Measurements from ENCODE around the gene GRM1.

GRM1 gene

DNA sequence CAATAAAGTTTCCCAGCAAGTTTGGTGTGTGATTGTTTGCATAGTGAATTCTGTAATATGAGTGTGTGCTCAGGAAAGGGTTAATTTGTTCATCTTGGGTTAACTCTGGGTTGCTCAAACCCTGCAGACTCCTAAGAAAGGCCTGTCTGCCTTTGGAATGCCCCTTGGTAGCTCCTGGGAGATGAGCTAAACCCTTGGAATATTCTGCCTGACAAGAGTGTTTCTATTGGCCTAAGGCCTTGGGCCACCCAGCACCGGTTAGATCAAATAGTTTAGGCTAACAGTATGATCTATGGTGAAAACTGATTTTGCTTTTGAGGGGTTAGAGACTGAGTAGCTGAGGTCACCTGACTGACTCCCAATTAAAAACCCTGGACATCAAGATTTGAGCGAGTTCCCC lies 248.3 kb downstream of the GRM1 start:
- Histone ChIP-seq H3K27ac (no peak overlapping the region), H3K9ac (ENCODE audit: insufficient read length) (no peak overlapping the region), H3K36me3 (ENCODE audit: insufficient read depth, low read length) (no peaks in the 10 kb centered on the region), H3K9me3 (ENCODE audit: low read depth, low read length) (no peaks in the 10 kb centered on the region), H3K4me3 (no peak overlapping the region)
- DNase-seq (ENCODE audit: low read depth, low spot score), result no peak
- TF ChIP-seq FOXP2 (optimal IDR thresholded peaks at IDR 0.05; ENCODE audit: control extremely low read depth, extremely low read length, insufficient read depth) (no peak), POLR2AphosphoS5 (IDR thresholded peaks at IDR 0.05; ENCODE audit: borderline replicate concordance, low read depth, low read length) (no peak), EZH2 (IDR thresholded peaks at IDR 0.05) (no peak)

GRCh38 chr6:146281651-146282362 lies 252.9 kb downstream of the GRM1 start:
- Histone ChIP-seq H3K9ac (ENCODE audit: insufficient read length) (no peak overlapping the region), H3K36me3 (ENCODE audit: insufficient read depth, low read length) (no peaks in the 10 kb centered on the region), H3K27ac (no peak overlapping the region), H3K9me3 (ENCODE audit: low read depth, low read length) (no peaks in the 10 kb centered on the region), H3K4me3 (no peak overlapping the region)
- TF ChIP-seq POLR2AphosphoS5 (IDR thresholded peaks at IDR 0.05; ENCODE audit: borderline replicate concordance, low read depth, low read length), result no peak
- no peak for TF ChIP-seq FOXP2 (optimal IDR thresholded peaks at IDR 0.05; ENCODE audit: control extremely low read depth, extremely low read length, insufficient read depth)
- no peak for TF ChIP-seq EZH2 (IDR thresholded peaks at IDR 0.05)
- DNase-seq (ENCODE audit: low read depth, low spot score), result no peak

GRCh38 chr6:146282837-146283236 lies 254.0 kb downstream of the GRM1 start:
- DNase-seq (ENCODE audit: low read depth, low spot score), result no peak
- Histone ChIP-seq H3K4me3 (no peak overlapping the region), H3K9ac (ENCODE audit: insufficient read length) (no peak overlapping the region), H3K27ac (no peak overlapping the region), H3K36me3 (ENCODE audit: insufficient read depth, low read length) (no peaks in the 10 kb centered on the region), H3K9me3 (ENCODE audit: low read depth, low read length) (no peaks in the 10 kb centered on the region)
- no peak for TF ChIP-seq POLR2AphosphoS5 (IDR thresholded peaks at IDR 0.05; ENCODE audit: borderline replicate concordance, low read depth, low read length)
- no peak for TF ChIP-seq FOXP2 (optimal IDR thresholded peaks at IDR 0.05; ENCODE audit: control extremely low read depth, extremely low read length, insufficient read depth)
- TF ChIP-seq EZH2 (IDR thresholded peaks at IDR 0.05), result no peak

- H3K9me3 ChIP-seq (ENCODE audit: low read depth, low read length), result no peaks in the 10 kb centered on the region
- no peak overlapping the region for H3K4me3 ChIP-seq
- TF ChIP-seq POLR2AphosphoS5 (IDR thresholded peaks at IDR 0.05; ENCODE audit: borderline replicate concordance, low read depth, low read length) (no peak), FOXP2 (optimal IDR thresholded peaks at IDR 0.05; ENCODE audit: control extremely low read depth, extremely low read length, insufficient read depth) (no peak), EZH2 (IDR thresholded peaks at IDR 0.05) (no peak)
- DNase-seq (ENCODE audit: low read depth, low spot score), result no peak
- no peaks in the 10 kb centered on the region for H3K36me3 ChIP-seq (ENCODE audit: insufficient read depth, low read length)
- no peak overlapping the region for H3K9ac ChIP-seq (ENCODE audit: insufficient read length)
- H3K27ac ChIP-seq, result no peak overlapping the region
Measured at GRCh38 chr6:146284311-146284710, 255.4 kb downstream of the GRM1 start.

GRCh38 chr6:146286961-146287360 lies 258.1 kb downstream of the GRM1 start:
- no peak overlapping the region for H3K4me3 ChIP-seq
- no peak overlapping the region for H3K9ac ChIP-seq (ENCODE audit: insufficient read length)
- no peak for TF ChIP-seq EZH2 (IDR thresholded peaks at IDR 0.05)
- TF ChIP-seq FOXP2 (optimal IDR thresholded peaks at IDR 0.05; ENCODE audit: control extremely low read depth, extremely low read length, insufficient read depth), result no peak
- no peak for TF ChIP-seq POLR2AphosphoS5 (IDR thresholded peaks at IDR 0.05; ENCODE audit: borderline replicate concordance, low read depth, low read length)
- no peak for DNase-seq (ENCODE audit: low read depth, low spot score)
- H3K36me3 ChIP-seq (ENCODE audit: insufficient read depth, low read length), result no peaks in the 10 kb centered on the region
- no peaks in the 10 kb centered on the region for H3K9me3 ChIP-seq (ENCODE audit: low read depth, low read length)
- no peak overlapping the region for H3K27ac ChIP-seq

DNA sequence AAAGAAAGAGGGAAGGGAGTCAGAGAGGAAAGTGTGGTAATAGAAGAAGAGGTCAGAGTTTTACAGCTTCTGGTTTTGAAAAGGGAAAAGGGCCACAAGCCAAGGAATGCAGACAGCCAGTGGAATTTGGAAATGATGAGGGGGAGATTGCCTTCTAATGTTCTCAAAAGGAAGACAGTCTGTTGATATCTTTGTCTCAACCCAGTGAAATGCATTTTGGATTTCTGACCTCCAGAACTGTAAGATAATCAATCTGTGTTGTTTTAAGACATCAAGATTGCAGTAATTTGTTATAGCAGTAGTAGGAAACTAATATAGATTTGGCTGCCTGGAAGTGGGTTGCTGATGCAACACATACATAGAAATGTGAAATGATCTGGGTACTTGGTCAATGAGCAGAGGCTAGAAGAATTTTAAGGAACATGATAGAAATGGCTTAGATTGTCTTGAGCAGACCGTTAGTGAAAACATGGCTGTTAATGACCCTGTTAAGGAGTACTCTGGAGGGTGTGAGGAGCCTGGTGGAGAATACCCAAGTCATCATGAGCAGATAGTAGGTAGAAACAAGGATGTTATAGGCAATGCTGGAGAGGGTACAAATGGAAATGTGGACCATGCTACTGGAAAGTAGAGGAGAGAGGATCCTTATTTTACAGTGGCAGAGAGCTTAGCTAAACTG lies 259.0 kb downstream of the GRM1 start:
- no peak for DNase-seq (ENCODE audit: low read depth, low spot score)
- no peaks in the 10 kb centered on the region for H3K36me3 ChIP-seq (ENCODE audit: insufficient read depth, low read length)
- H3K27ac ChIP-seq, result no peak overlapping the region
- TF ChIP-seq POLR2AphosphoS5 (IDR thresholded peaks at IDR 0.05; ENCODE audit: borderline replicate concordance, low read depth, low read length), result no peak
- TF ChIP-seq EZH2 (IDR thresholded peaks at IDR 0.05), result no peak
- H3K4me3 ChIP-seq, result no peak overlapping the region
- no peaks in the 10 kb centered on the region for H3K9me3 ChIP-seq (ENCODE audit: low read depth, low read length)
- no peak overlapping the region for H3K9ac ChIP-seq (ENCODE audit: insufficient read length)

DNA sequence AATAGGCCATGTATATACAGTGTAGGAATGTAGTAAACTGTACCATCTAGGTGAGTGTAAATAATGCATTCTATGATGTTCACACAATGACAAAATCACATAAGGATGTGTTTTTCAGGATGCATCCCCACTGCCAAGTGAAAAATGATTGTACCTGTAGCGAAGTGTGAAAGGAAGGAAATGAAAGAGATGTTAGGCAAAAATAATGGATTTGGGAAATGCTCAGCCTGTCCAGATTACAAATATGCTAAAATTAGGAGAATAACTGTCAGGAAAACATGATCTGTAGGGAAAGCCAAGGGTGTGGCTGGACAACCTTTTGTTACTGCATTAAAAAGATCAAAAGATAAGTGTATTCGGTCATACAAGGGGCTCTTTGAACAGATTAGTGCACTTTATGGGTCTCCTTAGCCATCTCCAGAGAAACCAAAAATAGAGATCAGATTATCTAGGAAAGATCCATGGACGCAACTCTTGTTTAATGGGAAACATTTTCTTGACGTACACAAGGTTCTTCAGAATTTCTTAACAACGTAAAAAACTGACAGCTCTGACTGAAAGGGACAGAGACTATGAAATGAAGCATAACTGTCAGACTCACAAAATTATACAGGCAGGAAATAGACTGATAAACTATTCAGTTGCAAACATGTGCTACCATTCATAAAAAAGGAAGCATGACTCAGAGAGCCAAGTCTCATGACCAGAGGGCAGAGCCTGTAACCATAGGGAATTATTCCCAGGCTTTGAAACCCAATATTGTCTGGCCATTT lies 261.1 kb downstream of the GRM1 start:
- no peak for DNase-seq (ENCODE audit: low read depth, low spot score)
- no peaks in the 10 kb centered on the region for H3K36me3 ChIP-seq (ENCODE audit: insufficient read depth, low read length)
- H3K9me3 ChIP-seq (ENCODE audit: low read depth, low read length), result no peaks in the 10 kb centered on the region
- no peak overlapping the region for H3K9ac ChIP-seq (ENCODE audit: insufficient read length)
- H3K27ac ChIP-seq, result no peak overlapping the region
- TF ChIP-seq FOXP2 (optimal IDR thresholded peaks at IDR 0.05; ENCODE audit: control extremely low read depth, extremely low read length, insufficient read depth), result no peak
- H3K4me3 ChIP-seq, result no peak overlapping the region

GRCh38 chr6:146290589-146290901 lies 261.7 kb downstream of the GRM1 start:
- Histone ChIP-seq H3K27ac (no peak overlapping the region), H3K36me3 (ENCODE audit: insufficient read depth, low read length) (no peaks in the 10 kb centered on the region), H3K9me3 (ENCODE audit: low read depth, low read length) (no peaks in the 10 kb centered on the region), H3K9ac (ENCODE audit: insufficient read length) (no peak overlapping the region), H3K4me3 (no peak overlapping the region)
- TF ChIP-seq POLR2AphosphoS5 (IDR thresholded peaks at IDR 0.05; ENCODE audit: borderline replicate concordance, low read depth, low read length) (no peak), EZH2 (IDR thresholded peaks at IDR 0.05) (no peak), FOXP2 (optimal IDR thresholded peaks at IDR 0.05; ENCODE audit: control extremely low read depth, extremely low read length, insufficient read depth) (no peak)
- DNase-seq (ENCODE audit: low read depth, low spot score), result no peak
